Measurements from ENCODE around the gene FNDC3B. TPM values are rescaled to one million over a fixed set of nuclear protein-coding genes. Genes with fewer than 3 reads are reported as not detected.

The FNDC3B gene
- total RNA-seq, 1 experiment from 2014 or later = 149 TPM

GRCh38 chr3:172359996-172360395, 320.6 kb downstream of the FNDC3B start:
- peaks cover 16% of the 10 kb centered on the region for H3K4me1 Mint-ChIP-seq (ENCODE audit: insufficient read depth, unreplicated experiment)

GRCh38 chr3:172362583-172362982, 323.2 kb downstream of the FNDC3B start:
- Mint-ChIP-seq H3K27me3 (ENCODE audit: insufficient read depth, unreplicated experiment) (no peaks in the 10 kb centered on the region), H3K36me3 (ENCODE audit: insufficient read depth, unreplicated experiment) (peaks cover 69% of the 10 kb centered on the region), H3K27ac (ENCODE audit: low read depth, unreplicated experiment) (no peak overlapping the region), H3K4me1 (ENCODE audit: insufficient read depth, unreplicated experiment) (no peaks in the 10 kb centered on the region), H3K4me3 (ENCODE audit: unreplicated experiment) (no peak overlapping the region), H3K9me3 (ENCODE audit: unreplicated experiment) (no peaks in the 10 kb centered on the region)
- CTCF ChIA-PET = interaction anchor here (0.7 to 1.0 kb wide), 2 partner anchors 12 to 305 kb away, joined by 3 read pairs; no protein-coding TSS in a partner anchor
- no peak for TF ChIP-seq CTCF (IDR thresholded peaks at IDR 0.05; ENCODE audit: unreplicated experiment)
- POLR2A ChIA-PET = no interaction called here
- intact Hi-C loops (cut with micrococcal nuclease) = no loop called here
- no peak for DNase-seq (ENCODE audit: unreplicated experiment)
- BruUV-seq (replicated peaks) = no TSS peak

More at GRCh38 chr3:172359996-172360395, 320.6 kb downstream of the FNDC3B start:
- ChIA-PET POLR2A (no interaction called here), CTCF (interaction anchor here (1.0 to 1.5 kb wide), 2 partner anchors 118 to 307 kb away, joined by 3 read pairs; no protein-coding TSS in a partner anchor)
- intact Hi-C loops (cut with micrococcal nuclease) = loop anchor here (5.0 kb wide), 2 partner anchors 117 to 307 kb away; no protein-coding TSS in a partner anchor
- Mint-ChIP-seq H3K27me3 (ENCODE audit: insufficient read depth, unreplicated experiment) (no peaks in the 10 kb centered on the region), H3K36me3 (ENCODE audit: insufficient read depth, unreplicated experiment) (peaks cover 68% of the 10 kb centered on the region), H3K9me3 (ENCODE audit: unreplicated experiment) (no peaks in the 10 kb centered on the region), H3K4me3 (ENCODE audit: unreplicated experiment) (no peak overlapping the region), H3K27ac (ENCODE audit: low read depth, unreplicated experiment) (no peak overlapping the region)
- no peak for DNase-seq (ENCODE audit: unreplicated experiment)
- TF ChIP-seq CTCF (IDR thresholded peaks at IDR 0.05; ENCODE audit: unreplicated experiment) = no peak
- no TSS peak for BruUV-seq (replicated peaks)

GRCh38 chr3:172364374-172365027, 325.1 kb downstream of the FNDC3B start:
- Mint-ChIP-seq H3K4me1 (ENCODE audit: insufficient read depth, unreplicated experiment) (no peaks in the 10 kb centered on the region), H3K4me3 (ENCODE audit: unreplicated experiment) (no peak overlapping the region), H3K27ac (ENCODE audit: low read depth, unreplicated experiment) (no peak overlapping the region), H3K27me3 (ENCODE audit: insufficient read depth, unreplicated experiment) (no peaks in the 10 kb centered on the region), H3K36me3 (ENCODE audit: insufficient read depth, unreplicated experiment) (peaks cover 73% of the 10 kb centered on the region), H3K9me3 (ENCODE audit: unreplicated experiment) (no peaks in the 10 kb centered on the region)
- intact Hi-C loops (cut with micrococcal nuclease) = no loop called here
- POLR2A ChIA-PET = interaction anchor here (0.7 kb wide), 1 partner anchor 38 kb away, joined by 3 read pairs; no protein-coding TSS in a partner anchor
- CTCF ChIA-PET = interaction anchor here (0.9 to 1.7 kb wide), 2 partner anchors 8 to 302 kb away, joined by 3 to 7 read pairs; no protein-coding TSS in a partner anchor
- no TSS peak for BruUV-seq (replicated peaks)
- TF ChIP-seq CTCF (IDR thresholded peaks at IDR 0.05; ENCODE audit: unreplicated experiment) = no peak
- DNase-seq (ENCODE audit: unreplicated experiment) = no peak

- BruUV-seq (replicated peaks) = no TSS peak
Observed at GRCh38 chr3:172365028-172365567, 325.7 kb downstream of the FNDC3B start.

More at GRCh38 chr3:172365028-172365567, 325.7 kb downstream of the FNDC3B start:
- Mint-ChIP-seq H3K9me3 (ENCODE audit: unreplicated experiment) (no peaks in the 10 kb centered on the region), H3K4me3 (ENCODE audit: unreplicated experiment) (no peak overlapping the region), H3K4me1 (ENCODE audit: insufficient read depth, unreplicated experiment) (no peaks in the 10 kb centered on the region), H3K27me3 (ENCODE audit: insufficient read depth, unreplicated experiment) (no peaks in the 10 kb centered on the region), H3K27ac (ENCODE audit: low read depth, unreplicated experiment) (no peak overlapping the region), H3K36me3 (ENCODE audit: insufficient read depth, unreplicated experiment) (peaks cover 77% of the 10 kb centered on the region)
- ChIA-PET CTCF (interaction anchor here (1.7 kb wide), 1 partner anchor 302 kb away, joined by 7 read pairs; no protein-coding TSS in a partner anchor), POLR2A (no interaction called here)
- TF ChIP-seq CTCF (IDR thresholded peaks at IDR 0.05; ENCODE audit: unreplicated experiment) = no peak
- intact Hi-C loops (cut with micrococcal nuclease) = no loop called here
- no peak for DNase-seq (ENCODE audit: unreplicated experiment)
